GM10266 (cell line): ENCODE data around the gene ZSWIM5.
"Not testable (repeated sequence)": the region's sequence is repeated elsewhere in the genome, so short reads cannot be mapped to it uniquely, and the experiment has no call there.

Experiments
- DNase-seq: peaks from one replicate; pipeline ENCODE4 v3.0.0; 2012; ENCODE audit errors: extremely low spot score
- CTCF ChIP-seq: IDR thresholded peaks from 2 replicates; pipeline ENCODE4 v1.5.1; 2012; ENCODE audit warnings: mild to moderate bottlenecking, low read depth; ENCODE audit not compliant: control insufficient read depth, insufficient read depth; ENCODE audit errors: missing control alignments

The ZSWIM5 gene

DNA sequence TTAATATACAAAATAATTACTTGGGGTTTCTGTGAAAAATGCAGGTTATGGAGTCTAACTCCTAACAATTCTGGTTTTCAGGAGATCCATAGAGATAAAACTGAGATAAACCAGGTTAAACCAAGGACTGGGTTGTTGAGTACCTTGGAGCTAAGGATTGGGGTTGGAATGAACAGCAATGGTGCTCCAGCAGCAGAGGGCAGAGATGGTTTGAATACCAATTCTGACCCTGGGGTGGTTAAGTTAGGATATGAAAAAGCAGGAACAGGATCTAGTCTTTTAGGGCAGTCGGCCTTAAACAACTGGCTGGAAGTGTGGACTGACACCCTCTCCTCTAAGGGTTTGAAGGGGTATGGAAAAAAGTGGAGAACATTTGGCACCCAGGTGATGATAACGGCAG, 141.3 kb downstream of the ZSWIM5 start:
- TF ChIP-seq CTCF, result no peak
- DNase-seq, result no peak

DNA sequence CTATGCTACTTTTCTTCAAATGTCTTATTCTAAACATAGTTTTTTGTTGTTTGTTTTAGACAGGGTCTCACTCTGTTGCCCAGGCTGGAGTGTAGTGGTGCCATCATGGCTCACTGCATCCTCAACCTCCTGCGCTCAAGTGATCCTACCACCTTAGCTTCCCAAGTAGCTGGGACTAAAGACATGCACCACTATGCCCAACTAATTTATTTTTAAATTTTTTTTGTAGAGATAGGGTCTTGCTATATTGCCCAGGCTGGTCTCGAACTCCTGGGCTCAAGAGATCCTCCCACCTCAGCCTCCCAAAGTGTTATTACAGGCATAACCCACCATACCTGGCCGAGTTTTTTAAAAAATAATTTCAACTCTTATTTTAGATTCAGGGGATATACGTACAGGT, 143.9 kb downstream of the ZSWIM5 start:
- not testable (repeated sequence) for DNase-seq

GRCh38 chr1:45059829-45060228, 146.6 kb downstream of the ZSWIM5 start:
- DNase-seq, result no peak
- TF ChIP-seq CTCF, result no peak

DNA sequence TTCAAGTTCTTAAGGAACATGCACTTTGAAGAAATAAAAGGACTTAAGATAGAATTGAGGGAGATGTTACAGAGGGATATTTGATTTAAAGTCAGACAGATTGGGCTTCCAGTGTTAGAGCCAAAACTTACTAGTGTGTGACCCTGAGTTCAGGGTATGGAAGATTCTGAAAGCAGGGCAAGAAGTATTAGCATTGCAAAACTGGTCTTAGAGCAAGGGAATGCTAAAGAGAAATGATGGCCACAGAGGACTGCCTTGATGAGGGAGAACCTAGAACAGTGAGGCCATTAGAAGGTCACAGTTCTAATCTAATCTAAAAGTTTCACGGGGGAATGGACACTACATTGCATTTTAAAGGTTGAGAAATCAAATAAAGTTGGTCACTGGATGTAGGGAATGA, 148.9 kb downstream of the ZSWIM5 start:
- DNase-seq, result no peak
- TF ChIP-seq CTCF, result no peak

DNA sequence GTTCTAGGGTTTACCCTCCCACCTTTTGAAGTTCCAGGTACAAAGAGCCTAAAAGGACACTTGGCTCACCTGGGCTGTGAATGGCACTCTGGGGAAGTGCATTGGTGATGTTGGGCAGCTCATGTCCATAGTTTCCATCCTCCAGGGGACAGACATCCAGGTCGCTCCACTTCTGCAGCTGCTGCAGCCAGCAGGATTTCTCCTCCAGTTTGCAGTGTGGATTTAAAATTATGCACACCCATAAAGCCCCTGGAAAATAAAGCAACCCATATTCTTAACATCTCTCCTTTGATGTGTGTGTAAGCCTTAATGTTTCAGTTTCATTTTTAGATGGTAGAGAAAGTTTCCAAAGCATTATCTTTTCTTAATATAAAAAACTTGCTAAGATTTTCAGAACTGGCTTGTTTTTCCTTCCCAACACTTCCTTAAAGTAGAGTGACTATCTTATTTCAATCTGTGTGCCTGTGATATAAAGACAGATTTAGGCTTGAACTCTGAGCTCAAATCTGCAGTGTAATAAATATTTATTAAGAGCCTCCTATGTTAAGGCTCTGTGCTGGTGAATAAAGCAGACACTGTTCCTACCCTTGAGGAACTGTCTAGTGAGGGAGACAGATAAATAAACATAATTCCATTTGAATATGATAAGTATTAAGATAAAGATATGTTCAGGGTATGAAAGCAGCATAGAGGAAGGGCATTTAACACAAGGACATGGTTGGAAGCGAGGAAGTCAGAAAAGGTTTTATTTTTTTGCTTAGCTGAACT, 155.2 kb downstream of the ZSWIM5 start:
- no peak for TF ChIP-seq CTCF
- peak; percentile 20 for DNase-seq

DNA sequence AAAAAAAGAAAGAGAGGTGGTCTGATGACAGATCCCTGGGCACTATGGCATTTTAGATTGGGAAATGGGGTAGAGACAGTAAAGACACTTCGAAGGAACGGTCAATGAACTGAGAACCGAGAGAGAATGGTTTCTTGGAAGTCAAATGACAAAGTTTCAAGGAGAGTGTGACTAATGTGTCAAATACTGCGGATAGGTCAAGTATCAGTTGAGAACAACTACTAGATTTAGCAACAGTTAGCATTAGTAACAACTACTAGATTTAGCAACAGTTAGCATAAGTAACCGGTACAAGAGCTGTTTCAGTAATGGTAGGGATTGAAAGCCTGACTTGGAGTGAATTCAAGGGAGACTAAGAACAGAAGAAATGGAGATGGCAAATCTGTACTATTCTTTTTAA, 159.4 kb downstream of the ZSWIM5 start:
- no peak for TF ChIP-seq CTCF
- DNase-seq, result no peak

GRCh38 chr1:45044916-45045315, 161.5 kb downstream of the ZSWIM5 start:
- TF ChIP-seq CTCF, result no peak
- DNase-seq, result no peak

GRCh38 chr1:45043094-45043493, 163.3 kb downstream of the ZSWIM5 start:
- no peak for DNase-seq
- TF ChIP-seq CTCF, result no peak
